Stimulated activated memory B cell treated with anti-CD40 and anti-IgM and Interleukin-4, amounts not matched to agents 10 μg/mL and 1 μg/mL and 100 μg/mL, for 72 hours (primary cell): ENCODE measurements around the gene SRCIN1.
A peak's percentile ranks its signal among the peaks of the same experiment; 100 is the strongest.

Experiments
- ATAC-seq: fragments of 150-1000 bp; cut with Tn5 transposase; 2 replicates; pipeline ENCODE4 v1.10.0; 2021
- H3K27ac Mint-ChIP-seq: one replicate; pipeline ENCODE4 v1.8.0; 2022; ENCODE audit warnings: mild to moderate bottlenecking, mixed read lengths
- H3K27me3 Mint-ChIP-seq: one replicate; pipeline ENCODE4 v1.8.0; 2022; ENCODE audit warnings: mixed read lengths
- H3K36me3 Mint-ChIP-seq: one replicate; pipeline ENCODE4 v1.8.0; 2022; ENCODE audit warnings: mixed read lengths
- H3K4me1 Mint-ChIP-seq: one replicate; pipeline ENCODE4 v1.8.0; 2022; ENCODE audit warnings: mixed read lengths
- H3K4me3 Mint-ChIP-seq: one replicate; pipeline ENCODE4 v1.8.0; 2022; ENCODE audit warnings: mild to moderate bottlenecking, moderate library complexity, mixed read lengths
- H3K9me3 Mint-ChIP-seq: one replicate; pipeline ENCODE4 v1.8.0; 2022; ENCODE audit warnings: mixed read lengths

Gene SRCIN1

GRCh38 chr17:38568274-38568673 lies 37.5 kb downstream of the SRCIN1 start:
- Mint-ChIP-seq H3K27me3 (peaks cover 91% of the 10 kb centered on the region), H3K36me3 (no peaks in the 10 kb centered on the region), H3K9me3 (no peaks in the 10 kb centered on the region), H3K27ac (no peak overlapping the region), H3K4me1 (peaks cover 41% of the 10 kb centered on the region), H3K4me3 (no peak overlapping the region)
- ATAC-seq = no peak

- Mint-ChIP-seq H3K9me3 (no peaks in the 10 kb centered on the region), H3K4me3 (no peak overlapping the region), H3K36me3 (no peaks in the 10 kb centered on the region), H3K27me3 (peaks cover 97% of the 10 kb centered on the region), H3K27ac (no peak overlapping the region), H3K4me1 (peaks cover 40% of the 10 kb centered on the region)
- ATAC-seq = no peak
These were observed 38.4 kb downstream of the SRCIN1 start for GRCh38 chr17:38567350-38567749.

- H3K36me3 Mint-ChIP-seq = no peaks in the 10 kb centered on the region
- H3K27me3 Mint-ChIP-seq = peaks cover 96% of the 10 kb centered on the region
- no peaks in the 10 kb centered on the region for H3K9me3 Mint-ChIP-seq
- no peak overlapping the region for H3K4me3 Mint-ChIP-seq
- no peak overlapping the region for H3K27ac Mint-ChIP-seq
- ATAC-seq = no peak
- H3K4me1 Mint-ChIP-seq = peaks cover 34% of the 10 kb centered on the region
These were observed 39.1 kb downstream of the SRCIN1 start for GRCh38 chr17:38566666-38567031.

GRCh38 chr17:38565853-38566665 lies 39.7 kb downstream of the SRCIN1 start:
- Mint-ChIP-seq H3K4me3 (no peak overlapping the region), H3K27ac (no peak overlapping the region), H3K9me3 (no peaks in the 10 kb centered on the region), H3K27me3 (peaks cover 94% of the 10 kb centered on the region), H3K36me3 (no peaks in the 10 kb centered on the region), H3K4me1 (peaks cover 29% of the 10 kb centered on the region)
- no peak for ATAC-seq

- Mint-ChIP-seq H3K4me1 (peaks cover 38% of the 10 kb centered on the region), H3K27me3 (peaks cover 91% of the 10 kb centered on the region), H3K9me3 (no peaks in the 10 kb centered on the region), H3K36me3 (no peaks in the 10 kb centered on the region), H3K4me3 (no peak overlapping the region), H3K27ac (no peak overlapping the region)
- no peak for ATAC-seq
These were observed 40.9 kb downstream of the SRCIN1 start for GRCh38 chr17:38564869-38565268.

DNA sequence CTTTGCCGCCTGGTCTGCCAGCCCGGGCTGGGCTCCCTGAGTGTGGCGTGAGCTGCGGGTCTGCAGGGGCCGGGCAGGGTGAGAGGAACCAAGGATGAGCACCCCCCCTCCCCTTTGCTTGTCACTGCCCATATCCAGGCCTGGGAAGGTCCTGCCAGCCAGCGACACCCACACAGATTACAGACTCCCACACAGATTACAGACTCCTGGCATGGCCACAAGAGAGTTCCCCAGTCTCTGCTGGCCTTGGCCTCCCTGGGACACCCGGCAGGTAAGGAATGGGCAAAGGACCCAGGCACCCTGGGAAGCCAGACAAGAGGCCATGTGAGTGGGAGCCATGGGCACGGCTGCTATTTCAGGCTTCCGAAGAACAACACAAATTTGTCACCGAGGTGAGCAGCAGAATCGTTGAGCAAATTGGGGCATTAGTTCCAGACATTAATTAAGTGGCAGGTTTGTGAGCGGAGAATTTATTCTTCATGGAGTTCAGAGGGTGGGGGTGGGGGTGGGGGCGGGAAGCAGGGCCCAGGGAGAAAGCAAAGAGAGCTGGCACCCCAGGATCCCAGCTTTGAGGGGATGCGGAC lies 41.4 kb downstream of the SRCIN1 start:
- Mint-ChIP-seq H3K4me3 (no peak overlapping the region), H3K27me3 (peaks cover 86% of the 10 kb centered on the region), H3K27ac (no peak overlapping the region), H3K4me1 (peaks cover 43% of the 10 kb centered on the region), H3K9me3 (no peaks in the 10 kb centered on the region), H3K36me3 (no peaks in the 10 kb centered on the region)
- ATAC-seq = no peak

GRCh38 chr17:38563362-38564253 lies 42.1 kb downstream of the SRCIN1 start:
- ATAC-seq = no peak
- peaks cover 78% of the 10 kb centered on the region for H3K27me3 Mint-ChIP-seq
- no peaks in the 10 kb centered on the region for H3K9me3 Mint-ChIP-seq
- no peak overlapping the region for H3K27ac Mint-ChIP-seq
- H3K4me3 Mint-ChIP-seq = no peak overlapping the region
- no peaks in the 10 kb centered on the region for H3K36me3 Mint-ChIP-seq
- H3K4me1 Mint-ChIP-seq = peaks cover 50% of the 10 kb centered on the region

- no peak overlapping the region for H3K27ac Mint-ChIP-seq
- H3K4me3 Mint-ChIP-seq = no peak overlapping the region
- no peak for ATAC-seq
- peaks cover 71% of the 10 kb centered on the region for H3K27me3 Mint-ChIP-seq
- H3K36me3 Mint-ChIP-seq = no peaks in the 10 kb centered on the region
- no peaks in the 10 kb centered on the region for H3K9me3 Mint-ChIP-seq
- H3K4me1 Mint-ChIP-seq = peaks cover 53% of the 10 kb centered on the region
These were observed 42.8 kb downstream of the SRCIN1 start for GRCh38 chr17:38562903-38563302.

- ATAC-seq = no peak
- H3K4me3 Mint-ChIP-seq = peak overlapping the region; percentile 33
- H3K4me1 Mint-ChIP-seq = peaks cover 53% of the 10 kb centered on the region
- peaks cover 64% of the 10 kb centered on the region for H3K27me3 Mint-ChIP-seq
- H3K9me3 Mint-ChIP-seq = no peaks in the 10 kb centered on the region
- no peaks in the 10 kb centered on the region for H3K36me3 Mint-ChIP-seq
- no peak overlapping the region for H3K27ac Mint-ChIP-seq
These were observed 43.6 kb downstream of the SRCIN1 start for GRCh38 chr17:38562215-38562569.

GRCh38 chr17:38561416-38562214 lies 44.1 kb downstream of the SRCIN1 start:
- Mint-ChIP-seq H3K36me3 (no peaks in the 10 kb centered on the region), H3K9me3 (no peaks in the 10 kb centered on the region), H3K4me3 (no peak overlapping the region), H3K4me1 (peaks cover 48% of the 10 kb centered on the region), H3K27me3 (peaks cover 58% of the 10 kb centered on the region), H3K27ac (no peak overlapping the region)
- no peak for ATAC-seq

DNA sequence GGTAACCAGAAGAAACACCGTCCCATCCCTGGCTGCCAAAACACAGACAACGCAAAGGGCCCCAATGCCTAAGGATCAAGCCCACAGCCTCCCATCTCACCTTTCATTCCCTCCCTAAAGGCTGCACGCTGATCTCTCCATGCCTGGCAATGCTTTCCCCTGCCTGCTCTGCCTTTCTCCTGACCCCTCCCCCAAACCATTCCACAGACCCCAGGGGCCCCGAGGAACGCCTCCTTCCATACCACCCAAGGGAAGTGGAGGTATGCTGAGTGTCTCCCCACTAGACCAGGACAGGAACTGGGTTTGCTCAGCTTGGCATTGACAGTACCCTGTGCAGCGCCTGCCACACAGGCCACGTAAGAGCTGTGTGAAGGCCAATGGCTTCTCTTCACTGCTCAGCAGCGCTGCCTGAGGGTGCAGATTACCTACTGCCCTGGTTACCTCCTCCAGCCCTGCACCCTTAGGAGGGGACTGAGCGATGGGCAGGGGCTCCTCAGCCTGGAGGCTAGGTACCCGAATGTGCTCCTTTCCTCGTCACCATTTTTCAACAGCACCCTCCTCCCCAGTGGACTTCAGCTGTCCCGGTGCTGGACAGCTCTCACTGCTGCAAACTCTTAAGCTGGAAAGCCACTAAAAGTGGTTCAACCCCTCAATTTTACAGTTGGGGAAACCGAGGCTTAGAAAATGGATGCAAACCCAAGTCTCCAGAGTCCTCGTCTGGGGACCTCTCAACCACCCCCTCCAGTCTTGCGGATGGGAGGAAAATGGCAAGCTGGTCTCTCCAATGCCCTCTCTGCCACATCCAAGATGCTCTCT lies 45.0 kb downstream of the SRCIN1 start:
- H3K4me3 Mint-ChIP-seq = peak overlapping the region; percentile 28
- H3K27ac Mint-ChIP-seq = no peak overlapping the region
- peaks cover 49% of the 10 kb centered on the region for H3K27me3 Mint-ChIP-seq
- no peaks in the 10 kb centered on the region for H3K9me3 Mint-ChIP-seq
- H3K36me3 Mint-ChIP-seq = no peaks in the 10 kb centered on the region
- ATAC-seq = no peak
- peaks cover 40% of the 10 kb centered on the region for H3K4me1 Mint-ChIP-seq

DNA sequence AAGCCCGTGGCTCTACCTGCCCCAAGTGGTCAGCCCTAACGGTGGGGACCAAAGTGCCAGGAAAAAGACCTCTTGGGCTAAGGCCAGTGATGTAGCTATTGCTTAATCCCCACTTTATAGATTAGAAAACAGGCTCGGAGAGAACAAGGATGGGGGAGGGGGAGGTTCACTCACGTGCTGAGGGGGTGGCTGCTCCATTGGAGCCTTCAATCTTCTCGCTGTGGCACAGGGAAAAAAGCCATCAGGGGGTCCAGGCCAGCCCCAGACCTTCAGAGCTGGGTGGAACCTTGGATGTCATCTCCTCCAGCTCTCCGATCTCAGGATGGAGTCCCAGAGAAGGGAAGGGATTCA lies 45.9 kb downstream of the SRCIN1 start:
- H3K36me3 Mint-ChIP-seq = no peaks in the 10 kb centered on the region
- H3K27ac Mint-ChIP-seq = no peak overlapping the region
- no peak overlapping the region for H3K4me3 Mint-ChIP-seq
- no peaks in the 10 kb centered on the region for H3K9me3 Mint-ChIP-seq
- peaks cover 51% of the 10 kb centered on the region for H3K27me3 Mint-ChIP-seq
- H3K4me1 Mint-ChIP-seq = peaks cover 39% of the 10 kb centered on the region
- ATAC-seq = no peak

DNA sequence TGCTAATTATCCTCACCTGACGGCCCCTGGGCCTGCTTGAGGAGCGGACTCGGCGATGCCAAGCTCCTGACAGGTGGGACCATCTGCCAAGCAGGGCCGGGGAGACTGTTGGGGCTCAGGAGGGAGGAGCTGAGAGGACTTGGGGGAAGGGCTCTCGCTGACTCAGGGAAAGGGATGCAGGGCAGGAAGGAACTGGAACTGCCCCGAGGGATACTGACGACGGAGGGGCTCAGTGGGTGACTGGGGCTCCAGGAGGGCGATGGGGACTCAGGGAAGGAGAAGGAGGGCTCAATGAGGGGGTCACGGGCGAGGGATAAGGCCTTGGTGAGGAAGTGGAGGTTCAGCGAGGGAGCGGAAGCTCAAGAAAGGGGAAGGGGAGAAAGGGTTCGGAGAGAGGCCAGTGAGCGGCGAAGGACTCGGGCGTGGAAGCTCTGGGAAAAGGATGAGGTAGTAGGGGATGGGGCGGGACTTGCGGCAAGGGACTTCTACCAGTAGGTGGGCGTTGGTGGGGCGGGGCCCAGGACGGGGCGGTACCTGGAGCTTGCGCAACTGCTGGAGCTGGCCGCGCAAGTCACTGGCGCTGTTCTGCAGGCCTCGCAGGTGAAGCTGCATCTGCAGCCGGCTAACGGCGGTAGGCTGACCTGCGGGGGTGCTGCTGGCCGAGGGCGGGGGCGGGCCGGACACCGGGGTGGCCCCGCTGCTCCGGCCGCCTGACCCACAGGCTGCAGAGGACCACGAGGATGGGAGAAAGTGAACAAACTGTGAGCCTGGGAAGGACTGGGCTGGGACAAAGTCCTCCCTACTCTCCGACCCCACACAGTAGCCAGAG lies 46.5 kb downstream of the SRCIN1 start:
- H3K27me3 Mint-ChIP-seq = peaks cover 47% of the 10 kb centered on the region
- peak overlapping the region; percentile 97 for H3K4me3 Mint-ChIP-seq
- no peaks in the 10 kb centered on the region for H3K9me3 Mint-ChIP-seq

GRCh38 chr17:38558728-38559050 lies 47.1 kb downstream of the SRCIN1 start:
- H3K9me3 Mint-ChIP-seq = no peaks in the 10 kb centered on the region
- H3K27ac Mint-ChIP-seq = peak overlapping the region; percentile 52
- H3K27me3 Mint-ChIP-seq = peaks cover 41% of the 10 kb centered on the region
- H3K36me3 Mint-ChIP-seq = no peaks in the 10 kb centered on the region
- peak; percentile 57 for ATAC-seq
- H3K4me3 Mint-ChIP-seq = peak overlapping the region; percentile 97
- H3K4me1 Mint-ChIP-seq = peaks cover 29% of the 10 kb centered on the region

More for the DNA sequence above, 46.5 kb downstream of the SRCIN1 start:
- Mint-ChIP-seq H3K4me1 (peaks cover 35% of the 10 kb centered on the region), H3K27ac (peak overlapping the region; percentile 52), H3K36me3 (no peaks in the 10 kb centered on the region)
- peak; percentile 90 for ATAC-seq
